K562 (cell line): ENCODE data around the gene LIFR. TPM values are rescaled to one million over a fixed set of nuclear protein-coding genes. Genes with fewer than 3 reads are reported as not detected.

Source experiments
- ATAC-seq: fragments of 200-7000 bp; cut with Tn5 transposase; 3 replicates; pipeline ENCODE4 v1.9.1; 2020; ENCODE audit warnings: moderate library complexity
- BruUV-seq: library from RNA; stranded (reverse); fragments of 400-500 nt; replicated peaks from 2 replicates; lab custom pipeline; 2021; lab: Mats Ljungman, UMichigan
- CTCF ChIA-PET: fragments of 300-600 bp; formaldehyde crosslinking; extraction: SDS; loops from one replicate; lab custom pipeline; 2021; ENCODE audit warnings: low intra/inter-chr PET ratio; lab: Yijun Ruan, JAX
- POLR2A ChIA-PET: fragments of 300-600, 350-650 bp; sonication (Branson Sonifier 250); formaldehyde crosslinking; extraction: SDS; loops from one replicate; lab custom pipeline; 2021; ENCODE audit warnings: antibody characterized with exemption, inconsistent platforms; lab: Yijun Ruan, JAX
- DNase-seq, 4 experiments: peaks; one replicate each; pipeline versions ENCODE4 v3.0.0 to v3.0.0-alpha.2; 2011 to 2018; ENCODE audit warnings: low spot score in 3 of 4, mixed read lengths in 3 of 4; ENCODE audit errors: extremely low read depth in 1 of 4
- FAIRE-seq: peaks from 2 replicates; lab custom pipeline; 2011; peaks lifted over from hg19 to GRCh38; lab: Jason Lieb, UNC
- H2AFZ ChIP-seq: 2 replicates; pipeline ENCODE4 v1.6.0; 2011; ENCODE audit warnings: low read depth, low read length, control low read depth, inconsistent platforms
- H3K27ac ChIP-seq: fragments of 200-600 bp; 3 replicates; pipeline ENCODE4 v1.8.0; 2011; ENCODE audit warnings: low read depth, mild to moderate bottlenecking, control low read depth, inconsistent platforms, low read length, moderate library complexity, mixed read lengths; ENCODE audit errors: extremely low read depth
- H3K27me3 ChIP-seq, 2 experiments: fragments of 300-600 bp in 1 of 2; 2 replicates in 1 of 2; 3 replicates in 1 of 2; pipeline versions ENCODE4 v1.6.0 to v1.8.0; 2011; ENCODE audit warnings: inconsistent platforms in 2 of 2, low read length in 2 of 2, mild to moderate bottlenecking in 1 of 2, mixed read lengths in 1 of 2, moderate library complexity in 1 of 2; ENCODE audit not compliant: control insufficient read depth in 2 of 2, insufficient read depth in 2 of 2
- H3K36me3 ChIP-seq: fragments of 300-600 bp; 3 replicates; pipeline ENCODE4 v1.8.0; 2011; ENCODE audit warnings: mild to moderate bottlenecking, low read length, inconsistent platforms; ENCODE audit not compliant: control insufficient read depth, insufficient read depth
- H3K4me1 ChIP-seq, 2 experiments: fragments of 200-600 bp in 1 of 2; replicated peaks in 1 of 2; 2 replicates in 1 of 2; 3 replicates in 1 of 2; pipeline versions ENCODE4 v1.5.1 to v1.8.0; 2011; ENCODE audit warnings: inconsistent platforms in 2 of 2, low read length in 2 of 2, mild to moderate bottlenecking in 1 of 2, mixed read lengths in 1 of 2, moderate library complexity in 1 of 2; ENCODE audit not compliant: control insufficient read depth in 2 of 2, insufficient read depth in 2 of 2
- H3K4me2 ChIP-seq: 2 replicates; pipeline ENCODE4 v1.6.1; 2011; ENCODE audit warnings: low read length, control low read depth, inconsistent platforms, mixed read lengths; ENCODE audit not compliant: insufficient read depth
- H3K4me3 ChIP-seq: fragments of 200-600 bp; sonication (generic), shearing (Covaris generic); 2 replicates; pipeline ENCODE4 v1.5.1; 2016; ENCODE audit warnings: control low read depth, inconsistent platforms
- H3K79me2 ChIP-seq: fragments of 200-600 bp; 3 replicates; pipeline ENCODE4 v1.8.0; 2011; ENCODE audit warnings: low read length, inconsistent platforms; ENCODE audit not compliant: control insufficient read depth, insufficient read depth
- H3K9ac ChIP-seq, 2 experiments: 2 replicates each; pipeline versions ENCODE4 v1.6.0 to v1.6.1; 2011; ENCODE audit warnings: low read depth in 2 of 2, low read length in 2 of 2, control low read depth in 1 of 2, inconsistent platforms in 1 of 2, mild to moderate bottlenecking in 1 of 2, mixed read lengths in 1 of 2; ENCODE audit not compliant: insufficient read depth in 1 of 2
- H3K9me1 ChIP-seq: one replicate; pipeline ENCODE4 v1.6.0; 2011; ENCODE audit warnings: inconsistent platforms, mild to moderate bottlenecking, low read length, moderate library complexity; ENCODE audit not compliant: control insufficient read depth, insufficient read depth
- H3K9me3 ChIP-seq: replicated peaks from 2 replicates; pipeline ENCODE4 v1.5.1; 2011; ENCODE audit warnings: low read depth, low read length, inconsistent platforms; ENCODE audit not compliant: control insufficient read depth, insufficient read depth
- H4K20me1 ChIP-seq: replicated peaks from 2 replicates; pipeline ENCODE4 v1.6.1; 2011; ENCODE audit warnings: low read length, inconsistent platforms, mixed read lengths; ENCODE audit not compliant: control insufficient read depth, insufficient read depth
- BACH1 ChIP-seq: fragments of 200-800 bp; sonication (Bioruptor generic); IDR thresholded peaks from 2 replicates; pipeline ENCODE4 v1.6.1; 2016; ENCODE audit warnings: missing genetic modification characterization, missing compliant biosample characterization
- BHLHE40 ChIP-seq: IDR thresholded peaks from 2 replicates; pipeline ENCODE4 v1.6.1; 2011; ENCODE audit warnings: low read length, improper control_type of control experiment
- CBX2 ChIP-seq: fragments of 200-600 bp; sonication (generic); IDR thresholded peaks from one replicate; pipeline ENCODE4 v1.6.1; 2012; ENCODE audit warnings: mild to moderate bottlenecking, low read length, inconsistent platforms; ENCODE audit not compliant: insufficient read depth, poor library complexity, severe bottlenecking
- CCAR2 ChIP-seq: fragments of 200-400 bp; formaldehyde crosslinking; IDR thresholded peaks from 2 replicates; pipeline ENCODE4 v1.6.1; 2017; ENCODE audit warnings: mild to moderate bottlenecking, low read depth, low read length
- FOXJ3 ChIP-seq: sonication (generic); formaldehyde crosslinking; IDR thresholded peaks from 2 replicates; pipeline ENCODE4 v1.4.0; 2020; ENCODE audit warnings: mild to moderate bottlenecking, missing genetic modification reagents
- GABPB1 ChIP-seq: sonication (generic); formaldehyde crosslinking; IDR thresholded peaks from 2 replicates; pipeline ENCODE4 v1.8.0; 2022; ENCODE audit warnings: mild to moderate bottlenecking, missing genetic modification reagents
- GTF2F1 ChIP-seq: IDR thresholded peaks from 2 replicates; pipeline ENCODE4 v1.6.1; 2011; ENCODE audit warnings: low read depth, low read length, improper control_type of control experiment
- HDAC1 ChIP-seq, 2 experiments: fragments of 450-650 bp; IDR thresholded peaks; 2 replicates each; pipeline ENCODE4 v1.6.1; 2016 to 2017; ENCODE audit warnings: inconsistent platforms in 1 of 2, mild to moderate bottlenecking in 1 of 2, moderate library complexity in 1 of 2
- ILK ChIP-seq: fragments of 450-650 bp; IDR thresholded peaks from 2 replicates; pipeline ENCODE4 v1.6.1; 2016; ENCODE audit warnings: missing genetic modification characterization, low read depth, mild to moderate bottlenecking, missing compliant biosample characterization, moderate library complexity, borderline replicate concordance
- IRF2 ChIP-seq: sonication (generic); formaldehyde crosslinking; IDR thresholded peaks from 2 replicates; pipeline ENCODE4 v1.8.1; 2022; ENCODE audit warnings: mild to moderate bottlenecking, missing genetic modification reagents
- MED1 ChIP-seq: sonication (generic); formaldehyde crosslinking; IDR thresholded peaks from 2 replicates; pipeline ENCODE4 v1.8.1; 2023; ENCODE audit warnings: missing genetic modification reagents, borderline replicate concordance
- NFIC ChIP-seq: fragments of 450-650 bp; IDR thresholded peaks from 2 replicates; pipeline ENCODE4 v1.6.1; 2017; ENCODE audit warnings: mild to moderate bottlenecking, inconsistent platforms
- SAFB ChIP-seq: fragments of 200-400 bp; formaldehyde crosslinking; IDR thresholded peaks from 2 replicates; pipeline ENCODE4 v1.6.1; 2017; ENCODE audit warnings: low read depth, low read length, borderline replicate concordance
- TAL1 ChIP-seq: fragments of 450-650 bp; IDR thresholded peaks from 2 replicates; pipeline ENCODE4 v1.6.1; 2016; ENCODE audit warnings: mild to moderate bottlenecking
- ZNF324 ChIP-seq: fragments of 250-450 bp; sonication (Bioruptor Pico); IDR thresholded peaks from 2 replicates; pipeline ENCODE4 v1.4.0; 2020; ENCODE audit warnings: mild to moderate bottlenecking
- ZNF384 ChIP-seq: IDR thresholded peaks from 2 replicates; pipeline ENCODE4 v1.6.1; 2012; ENCODE audit warnings: low read depth, low read length, improper control_type of control experiment
- ZNF766 ChIP-seq: fragments of 200-800 bp; sonication (Bioruptor generic); conservative IDR thresholded peaks from 2 replicates; pipeline ENCODE4 v1.6.1; 2016; ENCODE audit warnings: missing genetic modification characterization, missing compliant biosample characterization
- WGBS: fragments of 100-300 bp; shearing (Covaris generic); methylation state at CpG from one replicate; pipeline ENCODE4 v1.1.6; 2016; ENCODE audit warnings: low coverage, mixed read lengths; ENCODE audit not compliant: insufficient coverage; ENCODE audit errors: missing lambda C conversion rate; 5-methylcytosine and 5-hydroxymethylcytosine counted together
- in situ Hi-C: fragments of 300-500 bp; cut with MboI; formaldehyde crosslinking; loops from 4 replicates; pipeline ENCODE4 v1.15.0; 2018; ENCODE audit warnings: inconsistent platforms, mixed read lengths
- intact Hi-C: fragments of 100-400 bp; cut with micrococcal nuclease; formaldehyde crosslinking; loops from 2 replicates; pipeline ENCODE4 v1.14.2; 2022
- polyA plus RNA-seq, 8 experiments: library from polyadenylated mRNA; depleted of rRNA in 4 of 8; stranded (reverse) in 5 of 8; unstranded in 3 of 8; fragments of >200 nt; fragmentation: Nextera tagmentation in 2 of 8; fragmentation: Illumina TruSeq in 1 of 8; extraction: Ambion mirVana in 2 of 8; extraction: Trizol in 1 of 8; gene quantifications; 2 replicates each; pipeline versions ENCODE4 v1.2.1 to v1.2.3, GENCODE V29; 2011 to 2014; ENCODE audit warnings: inconsistent platforms in 1 of 8, missing spikeins in 1 of 8
- total RNA-seq, 7 experiments: library from RNA; depleted of rRNA in 6 of 7; stranded (reverse); fragments of >200 nt in 6 of 7; fragmentation: Illumina TruSeq in 2 of 7; extraction: Trizol in 2 of 7; gene quantifications; 2 replicates each; pipeline versions ENCODE4 v1.2.1 to v1.2.3, GENCODE V29; 2011 to 2021; ENCODE audit warnings: low replicate concordance in 1 of 7
- TF ChIP-seq, protein P1 (sequence below): fragments of 250-450 bp; sonication (Bioruptor Pico); IDR thresholded peaks from 2 replicates; pipeline ENCODE4 v1.5.0; 2022; ENCODE audit warnings: mild to moderate bottlenecking
- TF ChIP-seq, protein P2 (sequence below), 2 experiments: fragments of 200-800 bp in 1 of 2; sonication (Bioruptor generic) in 1 of 2; sonication (generic) in 1 of 2; formaldehyde crosslinking in 1 of 2; IDR thresholded peaks in 1 of 2; conservative IDR thresholded peaks in 1 of 2; 2 replicates each; pipeline versions ENCODE4 v1.5.0 to v1.6.1; 2016 to 2020; ENCODE audit warnings: missing compliant biosample characterization in 1 of 2, missing genetic modification characterization in 1 of 2, missing genetic modification reagents in 1 of 2

The LIFR gene
- total and polyA plus RNA-seq, 9 of the 15 experiments (the other 6 are each of a cell fraction or from before 2014, with no cell fraction given): 0.43 to 5.7 (median 3.3) TPM

DNA sequence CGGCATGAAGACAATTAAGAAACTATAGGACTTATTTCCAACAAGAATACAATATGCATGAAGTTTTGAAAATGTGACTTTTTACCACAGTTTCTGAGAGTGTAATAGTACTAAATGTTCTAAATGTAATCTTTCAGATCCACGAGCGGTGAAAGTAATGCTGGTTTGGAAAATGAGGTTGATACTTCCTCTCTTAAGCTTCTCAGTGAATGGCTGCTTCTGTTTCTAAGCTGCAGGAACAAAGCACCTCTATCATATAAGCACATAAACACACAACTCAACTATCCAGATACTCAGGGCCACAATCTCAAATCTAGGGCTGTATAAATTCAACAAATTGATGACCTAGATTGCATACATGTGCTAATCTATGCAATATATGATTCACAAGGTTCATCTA, 78.3 kb downstream of the LIFR start:
- H3K9me1 ChIP-seq: no peaks in the 10 kb centered on the region
- H3K4me2 ChIP-seq: no peak overlapping the region
- ATAC-seq (no peak), FAIRE-seq (no peak), DNase-seq (no peak)
- ChIA-PET CTCF (no interaction called here), POLR2A (interaction anchor here (0.9 to 3.8 kb wide), 3 partner anchors 10 to 202 kb away, joined by 3 to 12 read pairs (median 6); no protein-coding TSS in a partner anchor)
- no peaks in the 10 kb centered on the region for H3K79me2 ChIP-seq
- H2AFZ ChIP-seq: no peak overlapping the region
- no peak overlapping the region for H3K9ac ChIP-seq
- H3K36me3 ChIP-seq: no peaks in the 10 kb centered on the region
- in situ Hi-C loops: no loop called here
- TF ChIP-seq ZNF766 (CRISPR knock-in tag) (no peak), ZNF384 (no peak), GTF2F1 (no peak), TAL1 (no peak), NFIC (no peak), CCAR2 (no peak), ILK (tag) (no peak), SAFB (no peak), FOXJ3 (CRISPR knock-in tag) (no peak), IRF2 (CRISPR knock-in tag) (no peak), HDAC1 (IDR thresholded peaks at IDR 0.05) (no peak), MED1 (CRISPR knock-in tag) (no peak), GABPB1 (CRISPR knock-in tag) (no peak), BACH1 (tag) (no peak), CBX2 (no peak), ZNF324 (CRISPR knock-in tag) (no peak), BHLHE40 (no peak)
- TF ChIP-seq, protein P1, sequence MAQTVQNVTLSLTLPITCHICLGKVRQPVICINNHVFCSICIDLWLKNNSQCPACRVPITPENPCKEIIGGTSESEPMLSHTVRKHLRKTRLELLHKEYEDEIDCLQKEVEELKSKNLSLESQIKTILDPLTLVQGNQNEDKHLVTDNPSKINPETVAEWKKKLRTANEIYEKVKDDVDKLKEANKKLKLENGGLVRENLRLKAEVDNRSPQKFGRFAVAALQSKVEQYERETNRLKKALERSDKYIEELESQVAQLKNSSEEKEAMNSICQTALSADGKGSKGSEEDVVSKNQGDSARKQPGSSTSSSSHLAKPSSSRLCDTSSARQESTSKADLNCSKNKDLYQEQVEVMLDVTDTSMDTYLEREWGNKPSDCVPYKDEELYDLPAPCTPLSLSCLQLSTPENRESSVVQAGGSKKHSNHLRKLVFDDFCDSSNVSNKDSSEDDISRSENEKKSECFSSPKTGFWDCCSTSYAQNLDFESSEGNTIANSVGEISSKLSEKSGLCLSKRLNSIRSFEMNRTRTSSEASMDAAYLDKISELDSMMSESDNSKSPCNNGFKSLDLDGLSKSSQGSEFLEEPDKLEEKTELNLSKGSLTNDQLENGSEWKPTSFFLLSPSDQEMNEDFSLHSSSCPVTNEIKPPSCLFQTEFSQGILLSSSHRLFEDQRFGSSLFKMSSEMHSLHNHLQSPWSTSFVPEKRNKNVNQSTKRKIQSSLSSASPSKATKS (CRISPR knock-in tag): no peak
- TF ChIP-seq, protein P2, sequence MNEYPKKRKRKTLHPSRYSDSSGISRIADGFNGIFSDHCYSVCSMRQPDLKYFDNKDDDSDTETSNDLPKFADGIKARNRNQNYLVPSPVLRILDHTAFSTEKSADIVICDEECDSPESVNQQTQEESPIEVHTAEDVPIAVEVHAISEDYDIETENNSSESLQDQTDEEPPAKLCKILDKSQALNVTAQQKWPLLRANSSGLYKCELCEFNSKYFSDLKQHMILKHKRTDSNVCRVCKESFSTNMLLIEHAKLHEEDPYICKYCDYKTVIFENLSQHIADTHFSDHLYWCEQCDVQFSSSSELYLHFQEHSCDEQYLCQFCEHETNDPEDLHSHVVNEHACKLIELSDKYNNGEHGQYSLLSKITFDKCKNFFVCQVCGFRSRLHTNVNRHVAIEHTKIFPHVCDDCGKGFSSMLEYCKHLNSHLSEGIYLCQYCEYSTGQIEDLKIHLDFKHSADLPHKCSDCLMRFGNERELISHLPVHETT (CRISPR knock-in tag; conservative IDR thresholded peaks at IDR 0.05 in 1 of 2, IDR thresholded peaks at IDR 0.05 in 1 of 2): no peak
- peaks cover 1 to 6% of the 10 kb centered on the region in 2 experiments for H3K27me3 ChIP-seq
- WGBS: 11% methylated on average over 3 of the region's 3 CpGs
- intact Hi-C loops: no loop called here
- no peaks in the 10 kb centered on the region; a peak in 1 of 5 replicates for H3K4me1 ChIP-seq
- no peaks in the 10 kb centered on the region; the same call in 1 of the 2 replicates for H4K20me1 ChIP-seq
- H3K27ac ChIP-seq: no peak overlapping the region
- no peaks in the 10 kb centered on the region for H3K9me3 ChIP-seq
- no TSS peak for BruUV-seq
- no peak overlapping the region for H3K4me3 ChIP-seq
